ENCODE data around the gene S100A10.

S100A10 gene

GRCh38 chr1:151952811-151953210, 40.8 kb downstream of the S100A10 start:
- ATAC-seq (replicated peaks) (no peak), DNase-seq (no peak)
- Mint-ChIP-seq H3K27me3 (peaks cover 0 to 7% of the 10 kb centered on the region in 2 donors), H3K9me3 (no peaks in the 10 kb centered on the region), H3K27ac (no peak overlapping the region), H3K36me3 (no peaks in the 10 kb centered on the region), H3K4me3 (no peak overlapping the region), H3K4me1 (peaks cover 0 to 5% of the 10 kb centered on the region in 2 donors)

- DNase-seq = no peak
- Mint-ChIP-seq H3K9me3 (no peaks in the 10 kb centered on the region), H3K27ac (no peak overlapping the region)
Measured at GRCh38 chr1:151949371-151950193, 44.1 kb downstream of the S100A10 start.

GRCh38 chr1:151948506-151948905, 45.2 kb downstream of the S100A10 start:
- H3K36me3 Mint-ChIP-seq = no peaks in the 10 kb centered on the region
- no peaks in the 10 kb centered on the region for H3K9me3 Mint-ChIP-seq
- H3K27ac Mint-ChIP-seq = no peak overlapping the region
- ATAC-seq (replicated peaks) = no peak
- peaks cover 0 to 13% of the 10 kb centered on the region in 2 donors for H3K27me3 Mint-ChIP-seq
- DNase-seq = no peak
- peaks cover 7 to 11% of the 10 kb centered on the region in 2 donors for H3K4me1 Mint-ChIP-seq
- H3K4me3 Mint-ChIP-seq = no peak overlapping the region

More at GRCh38 chr1:151949371-151950193, 44.1 kb downstream of the S100A10 start:
- Mint-ChIP-seq H3K27me3 (peaks cover 0 to 13% of the 10 kb centered on the region in 2 donors), H3K36me3 (no peaks in the 10 kb centered on the region), H3K4me1 (peaks cover 7 to 11% of the 10 kb centered on the region in 2 donors), H3K4me3 (no peak overlapping the region)
- no peak for ATAC-seq (replicated peaks)

- DNase-seq = no peak
- H3K4me3 Mint-ChIP-seq = no peak overlapping the region
Measured at GRCh38 chr1:151947140-151947539, 46.5 kb downstream of the S100A10 start.

GRCh38 chr1:151945725-151946722, 47.6 kb downstream of the S100A10 start:
- Mint-ChIP-seq H3K27ac (peak overlapping the region; percentile 56), H3K4me1 (peaks cover 11 to 17% of the 10 kb centered on the region in 2 donors), H3K9me3 (no peaks in the 10 kb centered on the region), H3K27me3 (peaks cover 4 to 13% of the 10 kb centered on the region in 2 donors), H3K4me3 (no peak overlapping the region), H3K36me3 (no peaks in the 10 kb centered on the region)
- DNase-seq (peak; percentile 57), ATAC-seq (replicated peaks) (peak; percentile 65 to 80)

More at GRCh38 chr1:151947140-151947539, 46.5 kb downstream of the S100A10 start:
- ATAC-seq (replicated peaks) = no peak
- no peak overlapping the region for H3K27ac Mint-ChIP-seq
- peaks cover 7 to 11% of the 10 kb centered on the region in 2 donors for H3K4me1 Mint-ChIP-seq
- no peaks in the 10 kb centered on the region for H3K36me3 Mint-ChIP-seq
- peaks cover 1 to 13% of the 10 kb centered on the region in 2 donors for H3K27me3 Mint-ChIP-seq
- no peaks in the 10 kb centered on the region for H3K9me3 Mint-ChIP-seq

- Mint-ChIP-seq H3K4me1 (peaks cover 11 to 22% of the 10 kb centered on the region in 2 donors), H3K27ac (peak overlapping the region; percentile 32), H3K4me3 (no peak overlapping the region), H3K27me3 (peaks cover 4 to 8% of the 10 kb centered on the region in 2 donors), H3K36me3 (no peaks in the 10 kb centered on the region), H3K9me3 (no peaks in the 10 kb centered on the region)
- no peak for DNase-seq
- no peak for ATAC-seq (replicated peaks)
Measured at GRCh38 chr1:151944857-151945575, 48.6 kb downstream of the S100A10 start.

GRCh38 chr1:151944126-151944856, 49.4 kb downstream of the S100A10 start:
- H3K27ac Mint-ChIP-seq = no peak overlapping the region
- peaks cover 4 to 6% of the 10 kb centered on the region in 2 donors for H3K27me3 Mint-ChIP-seq
- H3K4me3 Mint-ChIP-seq = no peak overlapping the region
- peaks cover 11 to 22% of the 10 kb centered on the region in 2 donors for H3K4me1 Mint-ChIP-seq
- H3K9me3 Mint-ChIP-seq = no peaks in the 10 kb centered on the region
- no peaks in the 10 kb centered on the region for H3K36me3 Mint-ChIP-seq
- ATAC-seq (replicated peaks) (no peak), DNase-seq (no peak)

- DNase-seq (no peak), ATAC-seq (replicated peaks) (no peak)
- Mint-ChIP-seq H3K36me3 (no peaks in the 10 kb centered on the region), H3K4me3 (no peak overlapping the region), H3K27me3 (peaks cover 6 to 8% of the 10 kb centered on the region in 2 donors), H3K4me1 (peaks cover 11 to 22% of the 10 kb centered on the region in 2 donors), H3K27ac (no peak overlapping the region), H3K9me3 (no peaks in the 10 kb centered on the region)
Measured at GRCh38 chr1:151943591-151943990, 50.1 kb downstream of the S100A10 start.

GRCh38 chr1:151942882-151943281, 50.8 kb downstream of the S100A10 start:
- Mint-ChIP-seq H3K27me3 (peaks cover 6 to 8% of the 10 kb centered on the region in 2 donors), H3K9me3 (no peaks in the 10 kb centered on the region), H3K4me3 (no peak overlapping the region), H3K36me3 (no peaks in the 10 kb centered on the region), H3K27ac (no peak overlapping the region), H3K4me1 (peaks cover 11 to 22% of the 10 kb centered on the region in 2 donors)
- ATAC-seq (replicated peaks) = no peak
- no peak for DNase-seq

- Mint-ChIP-seq H3K36me3 (no peaks in the 10 kb centered on the region), H3K27ac (no peak overlapping the region), H3K4me1 (peaks cover 6 to 13% of the 10 kb centered on the region in 2 donors), H3K9me3 (no peaks in the 10 kb centered on the region), H3K4me3 (no peak overlapping the region), H3K27me3 (peaks cover 11 to 12% of the 10 kb centered on the region in 2 donors)
- ATAC-seq (replicated peaks) (no peak), DNase-seq (no peak)
Measured at GRCh38 chr1:151940541-151940940, 53.1 kb downstream of the S100A10 start.

- peaks cover 5 to 11% of the 10 kb centered on the region in 2 donors for H3K4me1 Mint-ChIP-seq
- no peaks in the 10 kb centered on the region for H3K9me3 Mint-ChIP-seq
- ATAC-seq (replicated peaks) (no peak), DNase-seq (no peak)
- H3K36me3 Mint-ChIP-seq = no peaks in the 10 kb centered on the region
- H3K27me3 Mint-ChIP-seq = peaks cover 17 to 18% of the 10 kb centered on the region in 2 donors
- no peak overlapping the region for H3K4me3 Mint-ChIP-seq
- no peak overlapping the region for H3K27ac Mint-ChIP-seq
Measured at GRCh38 chr1:151939779-151940178, 53.9 kb downstream of the S100A10 start.

GRCh38 chr1:151939141-151939540, 54.5 kb downstream of the S100A10 start:
- H3K27ac Mint-ChIP-seq = no peak overlapping the region
- H3K9me3 Mint-ChIP-seq = no peaks in the 10 kb centered on the region
- ATAC-seq (replicated peaks) (no peak), DNase-seq (no peak)
- peaks cover 18 to 20% of the 10 kb centered on the region in 2 donors for H3K27me3 Mint-ChIP-seq
- no peak overlapping the region for H3K4me3 Mint-ChIP-seq
- no peaks in the 10 kb centered on the region for H3K36me3 Mint-ChIP-seq
- H3K4me1 Mint-ChIP-seq = peaks cover 6 to 13% of the 10 kb centered on the region in 2 donors

GRCh38 chr1:151936653-151937052, 57.0 kb downstream of the S100A10 start:
- Mint-ChIP-seq H3K36me3 (no peaks in the 10 kb centered on the region), H3K27ac (no peak overlapping the region), H3K9me3 (no peaks in the 10 kb centered on the region), H3K27me3 (peaks cover 20 to 25% of the 10 kb centered on the region in 2 donors), H3K4me3 (no peak overlapping the region), H3K4me1 (peaks cover 5 to 18% of the 10 kb centered on the region in 2 donors)
- no peak for DNase-seq
- no peak for ATAC-seq (replicated peaks)

Data from stimulated activated naive B cell treated with anti-CD40 and anti-IgM and Interleukin-4, amounts not matched to agents 10 μg/mL and 1 μg/mL and 100 μg/mL, for 72 hours (primary cell).